HEK293 (cell line): ENCODE results near the gene CCDC57.

ENCODE experiments used
- TRIM28 ChIP-seq: IDR thresholded peaks from 2 replicates; pipeline ENCODE4 v1.6.1; 2011; ENCODE audit warnings: low read length, control low read depth, borderline replicate concordance
- ZBTB21 ChIP-seq: fragments of 450-650 bp; formaldehyde crosslinking; IDR thresholded peaks from 2 replicates; pipeline ENCODE4 v1.5.1; 2017; ENCODE audit warnings: missing biosample characterization, missing genetic modification characterization
- ZNF768 ChIP-seq: fragments of 450-650 bp; formaldehyde crosslinking; IDR thresholded peaks from 2 replicates; pipeline ENCODE4 v1.5.1; 2018; ENCODE audit warnings: missing biosample characterization, mild to moderate bottlenecking, missing genetic modification characterization
- ZNF777 ChIP-seq: fragments of 450-650 bp; formaldehyde crosslinking; IDR thresholded peaks from 2 replicates; pipeline ENCODE4 v1.5.1; 2017; ENCODE audit warnings: missing biosample characterization, missing genetic modification characterization, borderline replicate concordance
- ZNF792 ChIP-seq: fragments of 450-650 bp; formaldehyde crosslinking; IDR thresholded peaks from 2 replicates; pipeline ENCODE4 v1.5.1; 2016; ENCODE audit warnings: missing biosample characterization, missing genetic modification characterization

DNA sequence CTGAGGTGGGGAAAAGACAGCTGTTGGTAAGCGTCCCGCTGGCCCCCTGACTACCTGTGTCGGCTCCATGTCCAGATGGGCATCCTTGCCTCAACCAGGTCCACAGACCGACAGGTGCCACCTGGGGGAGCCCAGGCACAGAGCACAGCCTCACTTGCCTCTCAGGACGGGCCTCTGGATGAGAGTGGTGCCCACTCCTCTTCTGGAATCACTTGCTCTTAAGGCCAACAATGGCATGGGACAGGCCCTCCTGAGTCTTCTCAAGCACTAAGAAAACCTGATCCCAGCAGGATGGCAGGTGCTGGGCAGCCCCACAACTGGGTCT lies 33.4 kb upstream of the CCDC57 start:
- no peak for TF ChIP-seq TRIM28
- TF ChIP-seq ZBTB21 (tag by site-specific recombination): no peak
- no peak for TF ChIP-seq ZNF768
- no peak for TF ChIP-seq ZNF792
- TF ChIP-seq ZNF777 (tag by site-specific recombination): no peak
